ENCODE results near the gene CLOCK. TPM values are rescaled to one million over a fixed set of nuclear protein-coding genes. Genes with fewer than 3 reads are reported as not detected.

Gene CLOCK
- total RNA-seq, 3 donors from 2014 or later, result 29.8 to 32.2 (median 30.2) TPM

DNA sequence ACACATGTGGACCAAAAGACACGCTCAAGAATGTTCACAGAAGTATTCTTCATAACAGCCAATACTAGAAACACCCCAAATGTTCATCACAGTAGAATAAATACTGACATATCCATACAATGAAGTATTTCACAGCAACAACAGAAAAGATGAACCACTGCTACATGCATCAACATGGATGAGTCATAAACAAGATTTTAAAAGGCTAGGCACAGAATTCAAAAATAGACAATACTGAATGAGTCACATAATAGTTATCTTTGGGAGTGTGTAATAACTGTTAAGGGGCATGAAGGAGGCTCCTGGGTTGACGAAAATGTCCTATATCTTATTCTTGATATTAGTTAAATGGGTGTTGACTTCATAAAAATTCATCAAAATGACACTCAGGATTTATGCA lies 43.5 kb downstream of the CLOCK start:
- no peaks in the 10 kb centered on the region for H3K36me3 ChIP-seq
- intact Hi-C loops (cut with DNase I; ENCODE audit: low total_unique reads), result no loop called here
- no peak overlapping the region for H3K4me3 ChIP-seq
- no peak overlapping the region for H3K27ac ChIP-seq
- no peaks in the 10 kb centered on the region for H3K27me3 ChIP-seq
- no peaks in the 10 kb centered on the region for H3K4me1 ChIP-seq
- no peak for DNase-seq (ENCODE audit: low spot score in 2 of 2)
- H3K9me3 ChIP-seq, result no peaks in the 10 kb centered on the region
- no peak for TF ChIP-seq POLR2AphosphoS5 (IDR thresholded peaks at IDR 0.05)

DNA sequence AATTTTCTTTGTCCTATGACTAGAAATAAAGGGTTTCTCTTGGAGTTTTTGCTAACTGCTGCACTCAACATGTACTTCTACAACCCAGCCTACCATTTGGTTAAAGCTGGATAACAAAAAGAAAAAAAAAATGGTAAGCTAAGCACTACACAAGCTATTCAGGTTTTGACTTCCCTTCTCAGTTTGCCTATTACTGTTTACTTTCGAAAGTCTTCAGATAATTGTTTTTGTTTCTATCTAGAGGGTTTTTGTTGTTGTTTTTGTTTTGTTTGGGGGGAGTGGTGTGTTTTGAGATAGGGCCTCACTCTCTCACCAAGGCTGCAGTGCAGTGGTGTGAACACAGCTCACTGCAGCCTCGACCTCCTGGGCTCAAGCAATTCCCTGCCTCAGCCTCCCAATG lies 46.6 kb downstream of the CLOCK start:
- no peaks in the 10 kb centered on the region for H3K36me3 ChIP-seq
- intact Hi-C loops (cut with DNase I; ENCODE audit: low total_unique reads), result loop anchor here (1.0 kb wide), 1 partner anchor 24 kb away; no protein-coding TSS in a partner anchor
- H3K27me3 ChIP-seq, result no peaks in the 10 kb centered on the region
- TF ChIP-seq POLR2AphosphoS5 (IDR thresholded peaks at IDR 0.05) (no peak), POLR2A (IDR thresholded peaks at IDR 0.05) (no peak)
- TF ChIP-seq, protein P1, sequence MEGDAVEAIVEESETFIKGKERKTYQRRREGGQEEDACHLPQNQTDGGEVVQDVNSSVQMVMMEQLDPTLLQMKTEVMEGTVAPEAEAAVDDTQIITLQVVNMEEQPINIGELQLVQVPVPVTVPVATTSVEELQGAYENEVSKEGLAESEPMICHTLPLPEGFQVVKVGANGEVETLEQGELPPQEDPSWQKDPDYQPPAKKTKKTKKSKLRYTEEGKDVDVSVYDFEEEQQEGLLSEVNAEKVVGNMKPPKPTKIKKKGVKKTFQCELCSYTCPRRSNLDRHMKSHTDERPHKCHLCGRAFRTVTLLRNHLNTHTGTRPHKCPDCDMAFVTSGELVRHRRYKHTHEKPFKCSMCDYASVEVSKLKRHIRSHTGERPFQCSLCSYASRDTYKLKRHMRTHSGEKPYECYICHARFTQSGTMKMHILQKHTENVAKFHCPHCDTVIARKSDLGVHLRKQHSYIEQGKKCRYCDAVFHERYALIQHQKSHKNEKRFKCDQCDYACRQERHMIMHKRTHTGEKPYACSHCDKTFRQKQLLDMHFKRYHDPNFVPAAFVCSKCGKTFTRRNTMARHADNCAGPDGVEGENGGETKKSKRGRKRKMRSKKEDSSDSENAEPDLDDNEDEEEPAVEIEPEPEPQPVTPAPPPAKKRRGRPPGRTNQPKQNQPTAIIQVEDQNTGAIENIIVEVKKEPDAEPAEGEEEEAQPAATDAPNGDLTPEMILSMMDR (IDR thresholded peaks at IDR 0.05), result no peak
- no peaks in the 10 kb centered on the region for H3K4me1 ChIP-seq
- no peak overlapping the region for H3K27ac ChIP-seq
- no peak overlapping the region for H3K4me3 ChIP-seq
- no peak for DNase-seq (ENCODE audit: low spot score in 2 of 2)
- peaks cover 0 to under 1% of the 10 kb centered on the region in 2 donors for H3K9me3 ChIP-seq

GRCh38 chr4:55499495-55499894 lies 47.2 kb downstream of the CLOCK start:
- no peaks in the 10 kb centered on the region for H3K36me3 ChIP-seq
- H3K4me1 ChIP-seq, result no peaks in the 10 kb centered on the region
- intact Hi-C loops (cut with DNase I; ENCODE audit: low total_unique reads), result no loop called here
- TF ChIP-seq POLR2A (IDR thresholded peaks at IDR 0.05), result no peak
- TF ChIP-seq POLR2AphosphoS5 (IDR thresholded peaks at IDR 0.05), result no peak
- TF ChIP-seq, protein P1 (IDR thresholded peaks at IDR 0.05), result no peak
- peaks cover 0 to 7% of the 10 kb centered on the region in 2 donors for H3K9me3 ChIP-seq
- H3K27me3 ChIP-seq, result no peaks in the 10 kb centered on the region
- no peak overlapping the region for H3K4me3 ChIP-seq
- DNase-seq (ENCODE audit: low spot score in 2 of 2), result no peak
- H3K27ac ChIP-seq, result no peak overlapping the region

- intact Hi-C loops (cut with DNase I; ENCODE audit: low total_unique reads), result no loop called here
- Histone ChIP-seq H3K36me3 (no peaks in the 10 kb centered on the region), H3K27me3 (no peaks in the 10 kb centered on the region), H3K27ac (no peak overlapping the region), H3K4me3 (no peak overlapping the region), H3K4me1 (no peaks in the 10 kb centered on the region), H3K9me3 (peaks cover 0 to 8% of the 10 kb centered on the region in 2 donors)
- DNase-seq (ENCODE audit: low spot score in 2 of 2), result no peak
- TF ChIP-seq POLR2A (IDR thresholded peaks at IDR 0.05), result no peak
- no peak for TF ChIP-seq POLR2AphosphoS5 (IDR thresholded peaks at IDR 0.05)
- TF ChIP-seq, protein P1 (IDR thresholded peaks at IDR 0.05), result no peak
Measured at GRCh38 chr4:55498051-55498450, 48.7 kb downstream of the CLOCK start.

GRCh38 chr4:55491486-55491885 lies 55.2 kb downstream of the CLOCK start:
- intact Hi-C loops (cut with DNase I; ENCODE audit: low total_unique reads), result no loop called here
- no peak for TF ChIP-seq POLR2A (IDR thresholded peaks at IDR 0.05)
- no peak for TF ChIP-seq POLR2AphosphoS5 (IDR thresholded peaks at IDR 0.05)
- TF ChIP-seq, protein P1 (IDR thresholded peaks at IDR 0.05), result no peak
- Histone ChIP-seq H3K4me3 (no peak overlapping the region), H3K27ac (no peak overlapping the region), H3K36me3 (no peaks in the 10 kb centered on the region), H3K4me1 (no peaks in the 10 kb centered on the region), H3K9me3 (peaks cover 0 to 8% of the 10 kb centered on the region in 2 donors), H3K27me3 (no peaks in the 10 kb centered on the region)
- DNase-seq (ENCODE audit: low spot score in 2 of 2), result no peak

DNA sequence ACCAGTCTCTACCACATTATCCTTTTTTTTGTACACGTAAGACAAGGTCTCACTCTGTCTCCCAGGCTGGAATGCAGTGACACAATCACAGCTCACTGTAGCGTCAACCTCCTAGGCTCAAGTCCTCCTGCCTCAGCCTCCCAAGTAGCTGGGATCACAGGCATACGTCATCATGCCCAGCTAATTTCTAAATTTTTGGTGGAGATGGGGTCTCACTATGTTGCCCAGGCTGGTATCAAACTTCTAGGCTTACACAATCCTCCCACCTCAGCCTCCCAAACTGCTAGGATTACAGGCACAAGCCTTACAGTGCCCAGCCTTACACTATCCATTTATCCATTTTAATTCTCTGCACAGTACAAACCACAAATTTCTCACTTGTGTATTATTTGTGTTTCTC lies 58.0 kb downstream of the CLOCK start:
- Histone ChIP-seq H3K27ac (no peak overlapping the region), H3K9me3 (no peaks in the 10 kb centered on the region), H3K4me3 (no peak overlapping the region), H3K36me3 (no peaks in the 10 kb centered on the region), H3K4me1 (no peaks in the 10 kb centered on the region), H3K27me3 (no peaks in the 10 kb centered on the region)
- no peak for DNase-seq (ENCODE audit: low spot score in 2 of 2)
- TF ChIP-seq, protein P1 (IDR thresholded peaks at IDR 0.05), result no peak
- TF ChIP-seq POLR2AphosphoS5 (IDR thresholded peaks at IDR 0.05) (no peak), POLR2A (IDR thresholded peaks at IDR 0.05) (no peak)
- intact Hi-C loops (cut with DNase I; ENCODE audit: low total_unique reads), result no loop called here
